IMR-90 (cell line): Measurements from ENCODE around the gene EPN1. TPM values are rescaled to one million over a fixed set of nuclear protein-coding genes. Genes with fewer than 3 reads are reported as not detected.

Experiments
- ATAC-seq: fragments of 200-7000 bp; cut with Tn5 transposase; 2 replicates; pipeline ENCODE4 v1.9.1; 2020; ENCODE audit warnings: low read depth, mild to moderate bottlenecking, moderate library complexity
- BruUV-seq: library from RNA; stranded (reverse); fragments of 400-500 nt; replicated peaks from 2 replicates; lab custom pipeline; 2021; lab: Mats Ljungman, UMichigan
- CTCF ChIA-PET: fragments of 300-600 bp; formaldehyde crosslinking; extraction: SDS; loops from one replicate; lab custom pipeline; 2021; ENCODE audit warnings: antibody characterized with exemption; lab: Yijun Ruan, JAX
- POLR2A ChIA-PET: fragments of 300-600 bp; sonication (Branson Sonifier 250); formaldehyde crosslinking; loops from one replicate; lab custom pipeline; 2022; ENCODE audit warnings: antibody characterized with exemption; ENCODE audit not compliant: unreplicated experiment; lab: Charles Lee
- DNase-seq: peaks from one replicate; pipeline ENCODE4 v3.0.0; 2013
- H2AFZ ChIP-seq: replicated peaks from 2 replicates; pipeline ENCODE3; 2013; ENCODE audit warnings: low read length, mild to moderate bottlenecking; ENCODE audit not compliant: poor library complexity
- H2AK5ac ChIP-seq: 2 replicates; pipeline ENCODE4 v1.6.1; 2013; ENCODE audit warnings: low read depth, low read length, inconsistent platforms
- H2AK9ac ChIP-seq: replicated peaks from 2 replicates; pipeline ENCODE3; 2013; ENCODE audit warnings: mild to moderate bottlenecking, low read depth, low read length, moderate library complexity; ENCODE audit not compliant: poor library complexity
- H2BK120ac ChIP-seq: 2 replicates; pipeline ENCODE4 v1.6.1; 2013; ENCODE audit warnings: low read depth, low read length, inconsistent platforms
- H2BK15ac ChIP-seq: 3 replicates; pipeline ENCODE4 v1.6.1; 2013; ENCODE audit warnings: low read depth, low read length, inconsistent platforms
- H2BK20ac ChIP-seq: 2 replicates; pipeline ENCODE4 v1.6.1; 2013; ENCODE audit warnings: low read depth, mild to moderate bottlenecking, inconsistent platforms, low read length, moderate library complexity
- H2BK5ac ChIP-seq: 2 replicates; pipeline ENCODE4 v1.6.1; 2013; ENCODE audit warnings: mild to moderate bottlenecking, low read depth, low read length, inconsistent platforms; ENCODE audit not compliant: poor library complexity, severe bottlenecking
- H3K14ac ChIP-seq: replicated peaks from 2 replicates; pipeline ENCODE4 v1.6.1; 2013; ENCODE audit warnings: low read depth, low read length, inconsistent platforms
- H3K18ac ChIP-seq: 2 replicates; pipeline ENCODE4 v1.6.1; 2013; ENCODE audit warnings: low read depth, low read length, control low read depth
- H3K23ac ChIP-seq: 2 replicates; pipeline ENCODE4 v1.6.1; 2013; ENCODE audit warnings: low read depth, low read length, inconsistent platforms
- H3K27ac ChIP-seq: 2 replicates; pipeline ENCODE4 v1.5.1; 2013; ENCODE audit warnings: mild to moderate bottlenecking, control low read depth, low read length; ENCODE audit not compliant: insufficient read depth
- H3K27me3 ChIP-seq: 2 replicates; pipeline ENCODE4 v1.6.1; 2013; ENCODE audit warnings: low read length; ENCODE audit not compliant: control insufficient read depth, insufficient read depth
- H3K36me3 ChIP-seq: 2 replicates; pipeline ENCODE4 v1.6.1; 2013; ENCODE audit warnings: low read length, mixed read lengths; ENCODE audit not compliant: control insufficient read depth, insufficient read depth
- H3K4ac ChIP-seq: 2 replicates; pipeline ENCODE4 v1.6.1; 2013; ENCODE audit warnings: low read depth, low read length, inconsistent platforms
- H3K4me1 ChIP-seq: 2 replicates; pipeline ENCODE4 v1.6.1; 2013; ENCODE audit warnings: low read length, mixed read lengths; ENCODE audit not compliant: control insufficient read depth, insufficient read depth
- H3K4me2 ChIP-seq: 2 replicates; pipeline ENCODE4 v1.6.1; 2013; ENCODE audit warnings: low read depth, mild to moderate bottlenecking, control low read depth, low read length, moderate library complexity
- H3K4me3 ChIP-seq: 2 replicates; pipeline ENCODE4 v1.5.1; 2013; ENCODE audit warnings: low read depth, mild to moderate bottlenecking, control low read depth, low read length, moderate library complexity; ENCODE audit not compliant: insufficient read depth
- H3K56ac ChIP-seq: 2 replicates; pipeline ENCODE4 v1.6.1; 2013; ENCODE audit warnings: low read length, inconsistent platforms; ENCODE audit not compliant: insufficient read depth; ENCODE audit errors: extremely low read depth
- H3K79me1 ChIP-seq, 2 experiments: 2 replicates each; pipeline ENCODE4 v1.6.1; 2013; ENCODE audit warnings: low read length in 2 of 2, inconsistent platforms in 1 of 2, low read depth in 1 of 2
- H3K9ac ChIP-seq: 2 replicates; pipeline ENCODE4 v1.6.1; 2013; ENCODE audit warnings: low read depth, low read length, control low read depth
- H3K9me1 ChIP-seq: 2 replicates; pipeline ENCODE4 v1.6.1; 2013; ENCODE audit warnings: low read length, inconsistent platforms; ENCODE audit not compliant: insufficient read depth
- H3K9me3 ChIP-seq: 2 replicates; pipeline ENCODE4 v1.6.1; 2013; ENCODE audit warnings: low read length; ENCODE audit not compliant: control insufficient read depth, insufficient read depth
- H4K20me1 ChIP-seq: 2 replicates; pipeline ENCODE4 v1.6.1; 2013; ENCODE audit warnings: low read length, inconsistent platforms; ENCODE audit not compliant: insufficient read depth
- H4K5ac ChIP-seq: 2 replicates; pipeline ENCODE4 v1.6.1; 2013; ENCODE audit warnings: mild to moderate bottlenecking, low read depth, low read length, control low read depth
- H4K8ac ChIP-seq, 2 experiments: 2 replicates each; pipeline ENCODE4 v1.6.1; 2013; ENCODE audit warnings: low read depth in 2 of 2, low read length in 2 of 2, control low read depth in 1 of 2, inconsistent platforms in 1 of 2
- H4K91ac ChIP-seq: 2 replicates; pipeline ENCODE4 v1.6.1; 2013; ENCODE audit warnings: low read depth, low read length, inconsistent platforms; ENCODE audit not compliant: insufficient read depth
- CHD1 ChIP-seq: IDR thresholded peaks from 2 replicates; pipeline ENCODE4 v1.6.1; 2012; ENCODE audit warnings: low read depth, low read length, improper control_type of control experiment
- WGBS, 2 experiments: methylation state at CpG; one replicate each; pipeline versions ENCODE4 v1.1.5 to v1.1.7; 2013; ENCODE audit warnings: missing lambda C conversion rate in 2 of 2; ENCODE audit not compliant: insufficient read length in 1 of 2; ENCODE audit errors: extremely low coverage in 2 of 2; 5-methylcytosine and 5-hydroxymethylcytosine counted together
- dilution Hi-C: fragments of 300-500 bp; cut with HindIII; formaldehyde crosslinking; loops from one replicate; pipeline ENCODE4 v1.14.3; 2018; ENCODE audit warnings: low sequenced_read_pairs; ENCODE audit not compliant: unreplicated experiment
- in situ Hi-C: fragments of 300-500 bp; cut with MboI; formaldehyde crosslinking; loops from 3 replicates; pipeline ENCODE4 v1.14.3; 2019; ENCODE audit warnings: low sequenced_read_pairs, inconsistent platforms, mixed read lengths
- intact Hi-C: fragments of 100-400 bp; cut with micrococcal nuclease; formaldehyde crosslinking; loops from 2 replicates; pipeline ENCODE4 v1.10.0; 2022
- polyA plus RNA-seq, 3 experiments: library from polyadenylated mRNA; depleted of rRNA; stranded (reverse); fragments of >200 nt; gene quantifications; 2 replicates each; pipeline ENCODE4 v1.2.3, GENCODE V29; 2012; ENCODE audit warnings: low replicate concordance in 1 of 3
- total RNA-seq: library from RNA; depleted of rRNA; stranded (reverse); fragments of >200 nt; gene quantifications from 2 replicates; pipeline ENCODE4 v1.2.3, GENCODE V29; 2012

Gene EPN1
- total and polyA plus RNA-seq, 2 of the 4 experiments (the other 2 are of a cell fraction): 19.0 to 122 TPM

- no peak overlapping the region for H3K14ac ChIP-seq
- H3K9me1 ChIP-seq: no peaks in the 10 kb centered on the region
- TF ChIP-seq CHD1: no peak
- H4K91ac ChIP-seq: no peak overlapping the region
- H2BK5ac ChIP-seq: no peak overlapping the region
- in situ Hi-C loops: loop anchor here (25.0 kb wide), 2 partner anchors 1206 to 1531 kb away; partner anchors contain the start of genes CDC42EP5, CNOT3 and LENG9
- no peaks in the 10 kb centered on the region for H3K9me3 ChIP-seq
- no peak overlapping the region for H3K4me3 ChIP-seq
- H3K4me1 ChIP-seq: no peaks in the 10 kb centered on the region
- no peak overlapping the region for H3K4ac ChIP-seq
- 87% methylated on average over 7 of the region's 11 CpGs; no CpG with 5 or more reads in 1 of the 2 experiments for WGBS, 2 experiments
- no peak overlapping the region for H2BK120ac ChIP-seq
- peaks cover 70% of the 10 kb centered on the region for H3K36me3 ChIP-seq
- no peak overlapping the region for H3K18ac ChIP-seq
- H4K8ac ChIP-seq: no peak overlapping the region
- no peak overlapping the region for H2BK15ac ChIP-seq
- H4K5ac ChIP-seq: no peak overlapping the region
- H2AFZ ChIP-seq: no peak overlapping the region
- H3K27ac ChIP-seq: no peak overlapping the region
- H4K20me1 ChIP-seq: peaks cover 88% of the 10 kb centered on the region
- BruUV-seq: no TSS peak
- dilution Hi-C loops: no loop called here
- ChIA-PET POLR2A (no interaction called here), CTCF (no interaction called here)
- intact Hi-C loops: no loop called here
- ATAC-seq: no peak
- H2AK9ac ChIP-seq: peak overlapping the region; percentile 24
- no peaks in the 10 kb centered on the region for H3K27me3 ChIP-seq
- H3K56ac ChIP-seq: no peak overlapping the region
- H3K79me1 ChIP-seq: peaks cover 25 to 64% of the 10 kb centered on the region in 2 experiments
- no peak overlapping the region for H3K9ac ChIP-seq
- no peak overlapping the region for H3K23ac ChIP-seq
- no peak overlapping the region for H2AK5ac ChIP-seq
- no peak overlapping the region for H3K4me2 ChIP-seq
- DNase-seq: no peak
- no peak overlapping the region for H2BK20ac ChIP-seq
Measured at GRCh38 chr19:55667958-55668357, 7.1 kb upstream of the EPN1 start.
